Muscle of back (tissue), 13 donors: Measurements from ENCODE around the gene PIGH. TPM values are rescaled to one million over a fixed set of nuclear protein-coding genes. Genes with fewer than 3 reads are reported as not detected.
"Not testable (repeated sequence)": the region's sequence is repeated elsewhere in the genome, so short reads cannot be mapped to it uniquely, and the experiment has no call there.

Experiments
- DNase-seq, 3 donors: peaks; one replicate each; pipeline versions ENCODE4 v3.0.0 to v3.0.0-alpha.2; 2013
- long read RNA-seq, 9 donors: transcript quantifications; one replicate each; lab custom pipeline, GENCODE V29; 2026
- polyA plus RNA-seq, 10 donors: library from polyadenylated mRNA; unstranded; fragments of 120-200 nt; gene quantifications; one replicate each; pipeline ENCODE4 v1.2.1, GENCODE V29; 2013; ENCODE audit not compliant: insufficient read length in 10 of 10

The PIGH gene, protein sequence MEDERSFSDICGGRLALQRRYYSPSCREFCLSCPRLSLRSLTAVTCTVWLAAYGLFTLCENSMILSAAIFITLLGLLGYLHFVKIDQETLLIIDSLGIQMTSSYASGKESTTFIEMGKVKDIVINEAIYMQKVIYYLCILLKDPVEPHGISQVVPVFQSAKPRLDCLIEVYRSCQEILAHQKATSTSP
- polyA plus RNA-seq = 10 to 100 TPM; 11.7 to 18.1 (median 14.8) TPM
- long read RNA-seq, donor 1, transcript PIGH-201 (4 exons, 1,420 nt) = major isoform, 7 of 8 reads
- long read RNA-seq, donor 1, partial matches to known transcripts = 0 of 8 reads
- long read RNA-seq, donor 1, other reads (novel, unspliced or antisense) = 0 of 8 reads
- long read RNA-seq, donor 2, partial matches to known transcripts = 0 of 2 reads
- long read RNA-seq, donor 2, other reads (novel, unspliced or antisense) = 0 of 2 reads
- long read RNA-seq, donor 3 = 0 reads
- long read RNA-seq, donor 4, partial matches to known transcripts = 0 of 4 reads
- long read RNA-seq, donor 4, other reads (novel, unspliced or antisense) = 0 of 4 reads
- long read RNA-seq, donor 5, transcript PIGH-201 (4 exons, 1,420 nt) = major isoform, 5 of 7 reads
- long read RNA-seq, donor 5, partial matches to known transcripts = 0 of 7 reads
- long read RNA-seq, donor 5, other reads (novel, unspliced or antisense) = 0 of 7 reads
- long read RNA-seq, donor 6, transcript PIGH-201 (4 exons, 1,420 nt) = major isoform, 6 of 10 reads
- long read RNA-seq, donor 6, partial matches to known transcripts = 0 of 10 reads
- long read RNA-seq, donor 6, other reads (novel, unspliced or antisense) = 0 of 10 reads
- long read RNA-seq, donor 7, transcript PIGH-201 (4 exons, 1,420 nt) = major isoform, 5 of 7 reads
- long read RNA-seq, donor 7, partial matches to known transcripts = 0 of 7 reads
- long read RNA-seq, donor 7, other reads (novel, unspliced or antisense) = 0 of 7 reads
- long read RNA-seq, donor 8, partial matches to known transcripts = 0 of 5 reads
- long read RNA-seq, donor 8, other reads (novel, unspliced or antisense) = 0 of 5 reads
- long read RNA-seq, donor 9 = 0 reads

DNA sequence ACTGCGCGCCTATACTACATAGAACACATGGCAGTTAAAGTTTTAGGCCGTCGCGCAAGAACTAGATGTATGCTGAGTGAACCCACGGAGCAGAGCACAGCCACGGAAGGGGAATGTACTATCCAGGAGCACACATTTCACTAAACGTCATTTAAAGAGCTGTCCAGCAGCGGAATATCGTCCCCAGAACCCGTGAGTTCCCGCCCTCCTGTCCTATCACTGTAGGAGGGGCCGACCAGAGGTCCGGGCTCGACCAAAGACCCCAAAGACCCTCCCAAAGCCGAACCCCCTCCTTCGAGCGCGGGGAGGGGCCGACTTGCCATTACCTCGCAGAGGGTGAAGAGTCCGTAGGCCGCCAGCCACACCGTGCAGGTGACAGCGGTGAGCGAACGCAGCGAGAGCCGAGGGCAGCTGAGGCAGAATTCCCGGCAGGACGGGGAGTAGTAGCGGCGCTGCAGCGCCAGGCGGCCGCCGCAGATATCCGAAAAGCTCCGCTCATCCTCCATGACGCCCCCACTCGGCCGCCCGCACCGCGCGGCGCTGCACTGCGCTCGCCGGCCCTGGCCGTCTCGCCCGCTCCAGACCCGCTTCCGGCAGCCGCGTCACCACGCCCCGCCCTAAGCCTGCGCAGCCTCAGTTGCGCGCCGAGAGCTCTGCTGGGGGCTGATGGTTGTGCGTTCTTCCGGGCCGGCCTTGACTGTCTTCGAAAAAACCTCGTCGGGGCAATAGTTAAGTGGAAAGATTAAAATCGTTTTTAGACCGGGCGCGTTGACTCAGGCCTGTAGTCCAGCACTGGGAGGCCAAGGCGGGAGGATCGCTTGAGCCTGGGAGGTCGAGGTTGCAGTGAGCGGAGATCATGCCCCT is at the start of gene PIGH:
Gene PIGH (minus strand): TSS at position 571 of the 864 bp plus-strand sequence. CDS start 65 bp downstream, at position 506.
- DNase-seq = peak; percentile 84 to 95 (median 90)

DNA sequence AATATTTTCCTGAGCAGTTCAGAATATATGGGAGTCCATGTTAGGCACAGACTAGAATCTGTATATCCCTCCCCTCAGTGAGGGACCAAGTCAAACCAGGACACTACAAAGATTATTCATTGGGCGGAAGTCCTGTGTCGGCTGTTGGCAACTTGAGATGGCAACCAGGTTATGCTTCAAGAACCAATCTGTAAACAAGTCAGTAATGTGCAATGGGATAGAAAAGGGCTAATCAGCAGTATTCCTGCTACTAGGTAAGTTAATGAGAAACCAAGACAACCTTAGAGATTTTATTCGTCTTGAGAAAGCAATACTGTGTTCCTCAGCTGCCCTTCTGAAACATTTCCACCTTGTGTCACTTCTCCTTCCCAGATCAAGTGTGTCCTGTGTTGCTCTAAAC is 46.1 kb upstream of the PIGH start:
- no peak for DNase-seq

DNA sequence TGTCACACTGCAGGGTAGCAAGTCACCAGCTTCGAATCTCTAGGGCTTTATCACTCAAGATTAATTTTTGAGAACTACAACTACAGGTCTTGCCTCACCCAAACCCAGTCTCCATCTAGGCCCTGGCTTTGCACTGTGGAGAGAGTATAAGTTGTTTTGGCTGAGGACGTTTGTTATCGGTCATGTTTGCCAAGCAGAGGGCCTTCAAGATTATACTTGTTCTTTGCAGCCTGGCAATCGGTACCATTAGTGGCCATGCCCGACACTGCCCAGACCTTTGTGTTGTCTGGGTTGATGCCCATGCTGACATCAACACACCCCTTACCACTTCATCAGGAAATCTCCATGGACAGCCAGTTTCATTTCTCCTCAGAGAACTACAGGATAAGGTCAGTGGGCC is 45.3 kb upstream of the PIGH start:
- DNase-seq = no peak

DNA sequence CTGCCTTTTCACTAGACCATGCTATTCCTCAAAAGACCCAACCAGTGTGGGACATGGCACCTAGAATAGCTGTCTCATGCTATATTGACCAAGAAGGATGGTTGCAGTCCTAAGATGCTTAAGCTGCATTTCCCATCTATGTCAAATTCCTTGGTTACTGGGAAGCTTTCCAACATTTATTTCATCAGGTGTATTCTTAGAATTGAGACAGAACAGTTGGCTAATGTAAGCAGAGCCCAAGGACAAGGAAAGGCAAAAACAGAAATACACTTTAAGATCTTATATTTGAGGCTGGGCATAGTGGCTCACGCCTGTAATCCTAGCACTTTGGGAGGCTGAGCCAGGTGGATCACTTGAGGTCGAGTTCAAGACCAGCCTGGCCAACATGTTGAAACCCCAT is 44.4 kb upstream of the PIGH start:
- DNase-seq = peak in 1 of 3 donors; percentile 20

DNA sequence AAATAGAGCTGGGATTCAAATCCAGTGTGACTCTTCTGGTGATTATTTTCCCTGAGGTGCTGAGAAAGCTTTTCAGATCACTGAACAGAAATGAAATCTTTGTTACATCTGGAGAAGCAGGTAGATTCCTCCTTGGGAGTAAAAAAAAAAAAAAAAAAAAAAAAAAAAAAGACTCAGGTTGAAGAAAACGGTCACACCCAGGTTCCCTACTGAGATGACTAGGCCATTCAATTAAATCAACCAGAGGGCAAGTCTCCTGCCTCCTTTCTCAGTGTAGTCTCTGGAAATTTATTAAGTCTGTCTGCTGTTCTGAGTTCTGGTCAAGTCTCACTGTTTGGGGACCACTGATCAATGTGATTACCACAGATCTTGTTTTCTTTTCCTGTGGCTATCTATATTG is 43.6 kb upstream of the PIGH start:
- no peak for DNase-seq

DNA sequence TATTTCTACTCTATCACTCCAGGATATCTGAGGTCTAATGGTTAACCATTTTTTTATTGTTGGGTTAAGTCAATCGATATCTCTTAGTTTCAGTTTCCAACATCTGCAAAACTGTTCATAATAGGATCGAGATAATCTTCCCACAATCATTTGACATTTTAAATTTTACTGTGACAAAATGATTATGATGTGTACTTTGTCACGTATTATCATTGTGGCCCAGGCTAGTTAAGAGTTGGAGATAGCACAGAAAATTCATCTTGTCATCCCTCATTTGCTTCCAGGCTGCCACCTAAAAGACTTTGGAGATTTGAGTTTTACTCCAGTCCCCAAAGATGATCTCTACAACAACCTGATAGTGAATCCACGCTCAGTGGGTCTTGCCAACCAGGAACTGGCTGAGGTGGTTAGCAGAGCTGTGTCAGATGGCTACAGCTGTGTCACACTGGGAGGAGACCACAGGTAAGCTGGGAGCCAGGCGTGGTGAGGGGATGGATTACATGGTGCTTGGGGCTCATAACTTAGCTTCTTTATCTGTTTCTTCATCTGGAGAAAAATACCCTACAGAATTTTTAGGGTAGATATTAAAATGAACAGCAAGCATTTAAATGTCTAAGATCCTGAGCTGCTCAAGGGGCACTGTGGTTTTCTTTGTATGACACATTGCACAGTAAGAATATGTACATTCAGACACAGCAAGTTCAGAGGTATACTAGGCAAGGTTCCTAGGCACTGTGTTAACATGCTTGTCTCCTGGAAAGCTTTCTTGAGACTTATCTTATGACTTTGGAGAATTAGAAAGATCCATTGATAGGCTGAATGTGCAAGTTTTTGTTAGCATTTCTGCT is 42.1 kb upstream of the PIGH start:
- no peak for DNase-seq

DNA sequence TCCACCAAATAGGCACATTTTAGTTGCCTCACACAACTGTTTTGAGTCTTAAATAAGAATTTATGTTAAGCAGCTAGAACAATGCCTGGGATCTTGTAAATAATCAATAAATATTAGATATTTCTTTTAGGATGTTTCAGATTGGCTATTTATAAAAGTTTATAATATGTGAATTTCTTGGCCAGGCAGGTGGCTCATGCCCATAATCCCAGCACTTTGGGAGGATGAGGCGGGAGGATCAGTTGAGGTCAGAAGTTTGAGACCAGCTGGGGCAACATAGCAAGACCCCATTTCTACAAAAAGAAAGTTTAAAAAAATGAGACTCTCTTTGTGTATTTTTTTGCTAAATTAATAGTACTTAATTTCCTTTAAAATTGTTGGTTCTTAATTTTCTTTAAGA is 41.4 kb upstream of the PIGH start:
- DNase-seq = no peak

DNA sequence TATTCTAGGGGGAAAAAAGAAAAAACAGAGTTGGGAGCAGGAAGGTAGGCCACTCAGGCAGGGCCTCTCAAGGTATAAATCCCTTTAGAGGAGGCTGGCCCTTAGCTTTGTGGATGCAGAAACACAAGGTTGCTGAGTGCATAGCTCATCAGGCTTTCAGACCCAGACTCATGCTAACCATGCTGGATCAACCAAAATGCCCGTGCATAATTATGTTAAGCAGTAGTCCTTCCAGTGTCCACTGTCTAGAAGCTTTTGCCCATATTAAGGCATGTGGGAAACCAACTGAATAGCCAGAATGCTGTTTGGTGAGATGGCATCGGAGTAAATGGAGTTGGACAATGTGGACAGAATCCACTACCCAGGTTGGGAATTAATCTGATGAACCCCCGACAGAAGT is 38.6 kb upstream of the PIGH start:
- no peak for DNase-seq

DNA sequence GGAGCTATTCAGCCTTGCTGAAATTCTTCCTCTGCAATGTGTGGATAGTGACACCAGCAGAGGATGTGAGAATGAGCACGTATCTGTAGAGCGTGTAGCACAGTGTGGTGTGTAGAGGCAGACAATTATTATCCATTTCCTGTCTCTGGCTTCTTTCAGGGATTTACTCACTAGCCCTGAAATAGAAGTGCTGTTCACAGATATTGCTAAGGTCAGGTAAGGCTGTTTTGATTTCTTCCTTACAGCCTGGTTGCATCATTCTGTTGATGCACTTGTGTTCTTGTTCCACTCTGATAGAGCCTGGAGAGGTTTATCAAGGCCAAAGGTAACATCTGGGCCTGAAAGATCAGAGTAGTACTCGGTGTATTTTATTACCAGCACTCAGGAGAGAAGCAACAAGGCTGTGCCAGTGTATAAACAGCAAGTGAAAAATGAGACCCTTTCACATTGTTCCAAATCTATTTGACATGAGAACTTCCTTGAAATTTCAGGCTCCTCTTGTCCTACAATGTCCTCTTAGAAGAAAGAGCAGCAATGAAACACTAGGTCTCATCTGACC is 36.4 kb upstream of the PIGH start:
- no peak for DNase-seq

DNA sequence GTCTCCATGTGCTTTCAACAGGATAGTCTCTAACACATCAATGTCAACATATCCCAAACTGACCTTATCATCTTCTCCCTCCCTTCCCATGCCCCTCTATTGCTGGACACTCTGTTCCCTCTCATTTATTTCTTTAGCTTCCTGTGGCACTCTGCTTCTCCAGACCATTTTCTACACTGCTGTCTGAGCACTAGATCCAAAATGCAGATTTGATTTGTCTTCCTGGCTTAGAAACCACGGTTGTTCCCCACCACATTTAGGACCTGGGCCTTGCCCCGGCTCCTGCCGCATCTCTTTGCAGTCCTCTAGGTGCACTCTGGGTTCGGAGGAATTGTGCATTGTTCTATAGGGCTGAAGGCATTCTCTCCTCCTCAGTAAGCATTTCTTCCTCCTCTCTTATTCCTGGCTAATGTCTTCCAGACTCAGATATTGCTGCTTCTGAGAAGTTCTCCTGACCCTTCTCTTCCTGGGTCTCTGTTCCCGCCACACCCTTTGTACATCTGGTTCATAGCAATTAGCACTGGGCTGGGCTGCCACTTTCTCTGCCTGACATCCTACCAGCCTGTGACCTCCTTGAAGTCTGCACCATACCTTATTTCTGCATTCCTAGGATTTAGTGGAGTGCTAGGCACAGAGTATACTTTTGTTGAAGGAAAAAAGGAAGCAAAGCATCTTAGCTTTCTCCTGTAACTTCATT is 33.5 kb upstream of the PIGH start:
- no peak for DNase-seq

DNA sequence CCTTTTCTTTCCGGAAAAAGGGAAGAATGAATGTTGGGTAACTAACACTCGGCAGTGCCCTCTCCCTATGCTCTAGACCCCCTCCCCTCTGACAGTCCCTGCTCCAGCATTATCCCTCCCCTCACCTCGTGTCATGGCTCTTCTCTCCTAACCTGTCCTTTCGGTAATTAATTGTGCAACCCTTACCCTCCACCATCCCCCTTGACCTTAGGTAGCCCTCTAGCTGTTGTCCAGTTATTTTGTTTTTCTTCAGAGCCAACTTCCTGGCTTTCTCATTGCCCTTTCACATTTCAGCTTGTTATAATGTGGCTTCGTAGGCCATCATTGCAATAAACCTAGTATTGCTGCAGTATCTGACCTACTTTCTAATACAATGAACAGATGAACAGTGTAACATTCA is 30.9 kb upstream of the PIGH start:
- no peak for DNase-seq

DNA sequence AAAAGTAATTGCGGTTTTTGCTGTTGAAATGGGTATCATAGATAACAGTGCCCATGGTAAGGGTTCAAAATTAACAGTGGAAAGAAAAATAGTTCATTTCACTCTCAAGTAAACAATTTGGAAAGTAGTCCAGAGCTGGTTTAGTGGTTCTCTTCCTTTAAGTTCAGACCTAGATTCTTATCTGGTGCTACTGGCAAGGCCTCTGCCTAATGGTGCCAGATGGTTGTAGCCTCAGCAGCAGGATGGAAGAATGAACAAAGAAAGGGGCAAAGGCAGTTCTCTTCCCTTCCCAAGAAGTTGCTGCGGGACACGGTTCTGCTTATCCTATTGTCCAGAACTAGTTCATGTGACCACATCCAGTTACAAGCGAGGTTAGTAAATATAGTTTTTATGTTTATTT is 30.1 kb upstream of the PIGH start:
- no peak for DNase-seq

DNA sequence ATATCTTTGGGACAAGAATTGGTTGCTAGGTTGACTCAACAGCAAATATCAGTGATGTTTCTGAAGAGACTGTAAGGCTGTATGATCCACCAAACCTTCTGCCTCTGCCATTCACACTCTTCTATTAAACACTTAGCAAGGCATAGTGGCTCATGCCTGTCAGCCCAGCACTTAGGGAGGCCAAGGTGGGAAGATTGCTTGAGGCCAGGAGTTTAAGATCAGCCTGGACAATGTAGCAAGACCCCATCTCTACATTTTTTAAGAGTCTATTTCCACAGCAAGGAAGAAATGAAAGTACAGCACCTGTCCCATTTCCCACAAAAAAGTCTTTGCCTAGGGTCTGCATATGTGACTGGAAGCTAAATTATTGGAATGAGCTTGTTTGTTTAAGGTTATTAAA is 27.5 kb upstream of the PIGH start:
- no peak for DNase-seq

DNA sequence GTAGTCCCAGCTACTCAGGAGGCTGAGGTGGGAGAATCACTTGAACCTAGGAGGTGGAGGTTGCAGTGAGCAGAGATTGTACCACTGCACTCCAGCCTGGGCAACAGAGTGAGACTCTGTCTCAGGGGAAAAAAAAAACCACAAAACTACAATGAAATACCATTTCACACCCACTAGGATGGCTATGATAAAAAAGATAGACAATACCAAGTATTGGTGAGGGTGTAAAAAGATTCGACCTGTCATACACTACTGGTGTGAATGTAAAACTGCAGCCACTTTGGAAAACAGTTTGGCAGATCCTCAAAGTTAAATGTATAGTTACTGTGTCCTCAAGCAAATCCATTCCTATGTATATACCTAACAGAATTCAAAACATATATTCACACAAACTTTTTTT is 26.1 kb upstream of the PIGH start:
- not testable (repeated sequence) for DNase-seq

DNA sequence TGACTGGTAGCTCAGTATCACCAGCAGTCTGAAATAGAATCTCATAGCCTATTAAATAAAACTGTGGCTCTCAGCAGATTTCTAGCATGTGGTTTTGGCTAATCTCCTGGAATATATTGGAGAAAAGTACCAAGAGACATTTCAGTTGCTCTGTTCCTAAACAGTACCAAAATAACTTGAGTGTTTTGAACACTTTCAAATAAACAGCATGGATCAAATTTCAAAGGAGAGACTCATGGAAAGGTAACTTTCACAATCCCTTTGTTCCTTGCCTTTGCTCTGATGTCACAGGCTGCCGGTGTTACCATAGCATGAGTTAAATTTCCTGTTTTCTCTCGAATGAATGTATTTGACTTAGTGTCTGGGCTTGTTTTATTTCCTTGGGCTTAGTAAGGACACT is 23.0 kb upstream of the PIGH start:
- peak in 1 of 3 donors; percentile 43 for DNase-seq

DNA sequence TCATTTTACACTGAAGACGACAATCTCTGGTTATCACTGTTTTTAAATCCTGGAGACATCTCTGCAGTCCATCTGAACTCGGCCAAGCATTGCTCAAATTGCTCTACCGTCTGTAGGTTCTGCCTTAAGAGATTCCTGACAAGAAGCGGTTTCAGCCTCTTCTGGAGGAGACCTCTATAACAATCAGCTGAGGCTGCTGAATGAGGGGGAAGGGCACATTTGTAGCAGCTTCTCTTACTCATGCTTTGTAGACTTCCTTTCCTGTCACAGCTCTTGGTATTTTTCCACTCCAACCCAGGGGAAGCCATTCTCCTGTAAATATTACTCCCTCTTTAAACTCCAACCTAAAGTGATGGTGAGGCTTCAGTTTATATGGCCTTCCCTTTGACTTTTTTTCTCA is 22.6 kb upstream of the PIGH start:
- peak in 2 of 3 donors; percentile 62 to 70 for DNase-seq

DNA sequence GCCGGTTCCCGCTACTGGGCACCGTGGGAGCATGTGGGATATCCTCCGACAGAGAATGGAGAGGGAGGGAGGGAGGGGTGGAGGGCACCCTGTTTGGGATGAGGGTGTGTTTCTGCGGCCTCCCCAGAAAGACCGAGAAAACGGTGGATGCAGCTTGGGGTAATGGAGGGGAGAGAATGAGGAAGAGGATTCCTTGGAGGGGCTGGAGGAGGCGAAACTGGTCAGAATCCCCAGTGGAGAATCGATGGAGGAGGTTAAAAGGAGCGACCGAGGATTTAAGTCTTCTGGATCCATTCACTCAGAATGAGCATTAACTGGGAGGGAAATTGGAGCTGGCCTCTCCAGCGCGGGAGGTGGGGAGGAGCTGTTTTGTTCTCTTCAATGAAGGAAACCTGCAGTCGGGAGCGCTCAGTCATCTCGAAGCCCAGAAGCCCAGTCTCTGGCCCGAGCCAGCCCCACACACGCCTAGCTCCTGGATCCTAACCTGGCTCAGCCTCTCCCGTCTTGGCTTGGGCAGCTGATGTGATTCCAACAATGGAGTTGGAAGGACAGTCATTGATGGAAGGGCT is 20.2 kb upstream of the PIGH start:
- peak in 1 of 3 donors; percentile 43 for DNase-seq

DNA sequence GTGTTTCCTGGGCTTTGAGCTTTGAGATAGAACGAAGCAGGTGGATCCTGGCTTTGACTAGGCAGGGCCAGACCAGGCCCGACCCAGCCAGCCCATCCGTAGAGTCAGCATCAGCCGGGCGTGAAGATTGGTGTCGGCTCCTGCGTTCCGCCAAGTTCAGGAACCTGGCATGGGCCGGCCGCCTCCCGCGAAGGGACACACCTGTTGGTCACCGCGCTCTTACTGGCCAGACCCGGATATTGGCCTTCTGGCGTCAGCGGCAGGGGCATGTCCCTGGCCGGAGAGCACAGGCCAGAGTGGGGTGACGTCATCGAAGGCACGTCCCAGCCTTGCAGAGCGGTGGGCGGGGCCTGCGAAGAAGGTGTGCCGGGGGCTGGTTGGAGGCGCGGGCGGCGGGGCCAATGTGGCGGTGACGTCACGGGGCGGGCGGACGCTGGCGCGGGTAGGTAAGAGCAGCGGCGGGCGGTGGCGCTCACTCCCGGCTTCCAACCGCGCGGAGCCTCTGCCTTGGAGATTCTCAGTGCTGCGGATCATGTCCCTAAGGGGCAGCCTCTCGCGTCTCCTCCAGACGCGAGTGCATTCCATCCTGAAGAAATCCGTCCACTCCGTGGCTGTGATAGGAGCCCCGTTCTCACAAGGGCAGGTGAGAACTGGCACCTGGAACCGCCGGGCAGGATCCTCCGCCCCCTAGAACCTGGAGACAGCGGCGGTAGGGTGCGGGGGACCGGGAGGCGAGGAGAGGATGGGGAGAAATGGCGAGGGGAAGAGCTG is 19.6 kb upstream of the PIGH start, which contains the start of gene ARG2:
Gene ARG2 (plus strand): TSS at position 475 of the 771 bp plus-strand sequence. CDS start 58 bp downstream, at position 533.
- peak; percentile 82 to 93 (median 87) for DNase-seq
